HUES64 (cell line): ENCODE results near the gene MYBBP1A.

Experiments used
- H3K27ac ChIP-seq: 2 replicates; pipeline ENCODE4 v1.7.0; 2013; ENCODE audit warnings: low read depth, low read length, inconsistent platforms
- H3K27me3 ChIP-seq: 2 replicates; pipeline ENCODE4 v1.6.1; 2013; ENCODE audit warnings: mild to moderate bottlenecking, low read length; ENCODE audit not compliant: insufficient read depth
- H3K36me3 ChIP-seq: 2 replicates; pipeline ENCODE4 v1.6.1; 2013; ENCODE audit warnings: mild to moderate bottlenecking, low read length; ENCODE audit not compliant: insufficient read depth
- H3K4me1 ChIP-seq: 2 replicates; pipeline ENCODE4 v1.6.1; 2013; ENCODE audit warnings: mild to moderate bottlenecking, low read length, moderate library complexity; ENCODE audit not compliant: insufficient read depth
- H3K4me3 ChIP-seq: 2 replicates; pipeline ENCODE4 v1.5.1; 2013; ENCODE audit warnings: mild to moderate bottlenecking, low read length, moderate library complexity
- H3K9ac ChIP-seq: 2 replicates; pipeline ENCODE4 v1.6.1; 2013; ENCODE audit warnings: mild to moderate bottlenecking, low read depth, low read length
- H3K9me3 ChIP-seq: 2 replicates; pipeline ENCODE4 v1.6.1; 2013; ENCODE audit warnings: low read depth, low read length; ENCODE audit not compliant: insufficient read depth
- WGBS: fragments of 150-250, 120-280 bp; methylation state at CpG from one replicate; pipeline ENCODE4 v1.1.7; 2013; ENCODE audit warnings: missing lambda C conversion rate; 5-methylcytosine and 5-hydroxymethylcytosine counted together

MYBBP1A gene

DNA sequence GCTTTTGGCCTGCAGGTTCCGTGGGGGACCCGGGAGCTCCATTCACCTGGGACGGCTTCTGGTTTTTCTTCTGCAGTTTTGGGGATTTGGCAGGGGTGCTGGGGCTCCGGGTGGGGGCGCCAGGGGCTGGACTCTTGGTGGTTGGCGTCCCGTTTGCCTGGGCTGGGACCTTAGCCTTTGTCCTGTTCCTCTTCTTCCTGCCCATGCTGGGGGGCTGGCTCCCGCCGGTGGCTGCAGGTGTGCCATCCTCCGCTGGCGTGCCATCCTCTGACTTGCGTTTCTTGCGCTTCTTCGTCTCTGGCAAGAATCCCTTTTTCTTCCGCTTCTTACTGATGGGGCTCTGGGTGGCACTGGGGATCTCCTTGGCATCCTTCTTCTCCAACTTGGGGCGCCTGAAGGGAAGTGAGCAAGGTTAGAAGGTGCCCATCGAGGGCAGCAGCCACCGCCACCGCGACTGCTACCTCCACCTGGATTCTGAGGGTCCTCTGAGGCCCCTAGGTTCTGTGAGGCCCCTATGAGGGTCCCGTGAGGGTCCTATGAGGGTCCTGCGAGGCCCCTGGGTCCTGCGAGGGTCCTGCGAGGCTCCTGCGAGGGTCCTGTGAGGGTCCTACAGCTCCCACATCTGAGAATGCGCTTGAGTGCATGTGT, 15.5 kb downstream of the MYBBP1A start:
- Histone ChIP-seq H3K27ac (no peak overlapping the region), H3K4me1 (no peaks in the 10 kb centered on the region), H3K9me3 (no peaks in the 10 kb centered on the region), H3K27me3 (no peaks in the 10 kb centered on the region), H3K4me3 (no peak overlapping the region), H3K9ac (no peak overlapping the region), H3K36me3 (peaks cover 72% of the 10 kb centered on the region)
- 95% methylated on average over 26 of the region's 26 CpGs for WGBS

DNA sequence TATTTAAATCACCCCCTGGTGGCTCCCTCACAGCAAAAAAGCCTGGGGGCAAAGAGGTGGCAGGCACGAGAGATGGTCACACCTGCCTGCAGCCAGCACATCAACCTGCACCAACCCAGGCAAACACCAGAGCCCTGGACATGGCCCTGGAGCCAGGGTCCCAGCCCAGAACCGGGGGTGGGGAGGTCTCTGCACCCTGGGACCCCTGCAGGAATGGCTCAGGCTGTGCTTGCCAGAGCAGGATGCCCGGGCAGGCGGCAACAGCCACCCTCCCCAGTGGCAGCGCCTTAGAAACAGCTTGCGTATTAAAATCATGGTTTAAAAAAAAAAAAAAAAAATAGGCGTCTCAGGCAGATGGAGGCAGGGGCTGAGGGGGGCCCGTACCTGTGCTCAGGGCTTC, 16.2 kb downstream of the MYBBP1A start:
- H3K4me1 ChIP-seq: no peaks in the 10 kb centered on the region
- H3K9me3 ChIP-seq: no peaks in the 10 kb centered on the region
- H3K27me3 ChIP-seq: no peaks in the 10 kb centered on the region
- H3K4me3 ChIP-seq: no peak overlapping the region
- H3K9ac ChIP-seq: no peak overlapping the region
- H3K27ac ChIP-seq: no peak overlapping the region
- WGBS: 93% methylated on average over 8 of the region's 8 CpGs
- peaks cover 68% of the 10 kb centered on the region for H3K36me3 ChIP-seq

DNA sequence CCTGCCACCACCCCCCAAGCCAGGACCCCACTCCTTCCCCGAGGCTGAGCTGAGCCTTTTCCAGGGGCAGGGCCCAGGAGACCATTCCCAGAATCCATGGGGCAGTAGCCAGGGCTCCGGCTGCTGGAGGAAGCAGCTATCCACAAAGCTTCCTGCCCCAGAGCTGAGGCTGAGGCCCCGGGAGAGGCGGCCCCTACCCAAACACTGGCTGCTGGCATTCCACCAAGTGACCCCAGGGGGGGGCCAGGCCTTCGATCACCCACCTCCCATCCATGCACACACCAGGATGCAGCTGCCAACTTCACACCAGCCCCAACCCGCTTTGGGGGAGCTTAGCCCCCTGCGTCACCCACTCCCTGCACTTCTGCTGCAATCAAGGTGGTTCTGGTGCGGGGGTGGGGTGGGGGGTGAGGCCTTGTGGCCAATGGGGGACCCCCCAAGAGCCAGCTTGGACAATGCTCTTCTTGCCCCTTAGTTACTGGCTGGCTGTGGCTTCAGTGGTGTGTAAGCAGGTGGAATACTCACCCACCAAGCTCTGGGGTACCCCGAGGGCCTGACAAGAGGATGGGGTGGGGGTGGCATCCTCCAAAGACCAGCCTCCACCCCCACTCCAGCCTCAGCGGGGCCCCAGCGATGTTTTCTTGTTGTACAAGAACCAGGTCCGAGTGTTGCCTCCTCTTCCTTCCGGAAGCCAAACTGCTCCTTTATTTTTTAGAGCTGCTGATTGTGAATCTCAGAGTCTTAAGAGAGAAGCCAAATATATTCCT, 16.8 kb downstream of the MYBBP1A start:
- WGBS: 93% methylated on average over 13 of the region's 13 CpGs
- Histone ChIP-seq H3K9me3 (no peaks in the 10 kb centered on the region), H3K4me1 (no peaks in the 10 kb centered on the region), H3K4me3 (no peak overlapping the region), H3K27ac (no peak overlapping the region), H3K27me3 (0 out of 2 replicates have a peak, but pooled peaks cover under 1% of the 10 kb centered on the region), H3K36me3 (peaks cover 62% of the 10 kb centered on the region), H3K9ac (no peak overlapping the region)

DNA sequence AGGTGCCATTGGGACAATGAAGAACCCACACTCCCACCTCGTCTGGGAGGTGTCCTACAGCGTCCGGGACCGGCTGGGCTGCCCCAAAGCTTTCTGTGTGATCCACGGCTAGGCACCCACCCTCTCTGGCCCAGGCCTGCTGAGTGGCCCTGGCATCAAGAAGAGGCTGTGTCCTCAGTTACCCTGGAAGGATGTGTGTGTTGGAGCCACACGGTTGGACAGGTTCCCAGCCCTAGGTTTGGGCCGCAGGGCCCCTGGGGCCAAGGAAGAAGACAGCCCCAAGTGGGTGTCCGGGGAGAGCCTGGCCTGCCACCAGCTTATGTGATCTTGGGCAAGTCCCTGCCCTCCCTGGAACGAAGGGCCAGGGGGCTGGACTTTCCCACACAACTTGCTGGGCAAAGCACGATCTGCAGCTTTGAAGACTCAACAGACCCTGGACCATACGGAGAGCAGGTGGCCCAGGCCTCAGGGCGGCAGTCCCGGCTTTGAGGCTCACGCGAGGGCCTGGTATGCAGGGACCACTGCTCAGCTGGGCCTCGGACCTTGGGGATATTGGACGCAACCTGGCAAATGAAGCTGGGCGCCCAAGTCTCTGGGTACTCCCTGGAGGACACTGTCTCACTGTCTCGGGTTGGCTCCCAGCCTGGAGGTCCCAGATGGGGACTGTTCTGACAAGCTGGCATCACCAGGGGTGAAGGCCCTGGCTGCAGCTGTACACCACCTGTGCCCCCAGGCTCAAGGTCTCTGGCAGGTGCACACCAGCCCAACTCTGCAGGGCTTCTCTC, 17.5 kb downstream of the MYBBP1A start:
- Histone ChIP-seq H3K9me3 (no peaks in the 10 kb centered on the region), H3K27me3 (peaks cover 9% of the 10 kb centered on the region; the same call in 1 of the 2 replicates), H3K9ac (no peak overlapping the region), H3K4me1 (no peaks in the 10 kb centered on the region), H3K27ac (no peak overlapping the region), H3K4me3 (no peak overlapping the region), H3K36me3 (peaks cover 54% of the 10 kb centered on the region)
- WGBS: 93% methylated on average over 19 of the region's 19 CpGs

DNA sequence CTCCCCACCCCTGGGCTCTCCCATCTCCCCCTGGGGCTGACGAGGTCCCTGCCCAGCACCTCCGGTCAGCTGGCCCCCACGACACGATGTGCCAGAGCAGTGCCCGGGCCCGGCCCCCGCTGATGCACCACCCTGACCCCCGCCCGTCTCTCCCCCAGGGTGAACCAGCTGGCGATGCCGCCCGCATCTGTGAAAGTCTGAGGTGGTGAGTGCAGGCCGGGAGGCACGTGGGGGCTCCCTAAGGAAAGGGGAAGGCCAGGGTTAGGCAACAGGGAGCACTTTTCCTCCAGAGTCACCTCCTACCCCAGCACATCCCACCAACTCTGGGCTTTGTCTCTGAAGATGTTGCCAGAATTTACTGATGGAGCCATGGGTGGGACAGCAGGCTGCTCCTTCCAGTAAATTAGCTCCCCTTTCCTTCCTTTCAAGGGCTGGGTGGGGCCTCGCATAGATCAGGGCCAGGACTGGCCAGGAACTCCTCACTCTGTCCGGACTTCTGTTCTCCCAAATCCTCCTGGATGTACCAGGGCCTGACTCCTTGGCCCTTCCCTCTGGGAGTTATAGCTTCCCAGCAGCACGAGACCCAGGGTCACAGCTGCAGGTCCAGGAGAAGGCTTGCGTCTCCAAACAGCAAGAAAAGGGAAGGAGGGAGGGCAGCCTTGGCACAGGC, 18.3 kb downstream of the MYBBP1A start:
- H3K36me3 ChIP-seq: peaks cover 47% of the 10 kb centered on the region
- no peak overlapping the region for H3K27ac ChIP-seq
- H3K4me1 ChIP-seq: no peaks in the 10 kb centered on the region
- H3K4me3 ChIP-seq: 0 out of 2 replicates have a peak overlapping the region, but pooled peaks have one; percentile 9
- no peaks in the 10 kb centered on the region for H3K9me3 ChIP-seq
- H3K9ac ChIP-seq: no peak overlapping the region
- peaks cover 15% of the 10 kb centered on the region for H3K27me3 ChIP-seq
- 78% methylated on average over 16 of the region's 18 CpGs for WGBS

DNA sequence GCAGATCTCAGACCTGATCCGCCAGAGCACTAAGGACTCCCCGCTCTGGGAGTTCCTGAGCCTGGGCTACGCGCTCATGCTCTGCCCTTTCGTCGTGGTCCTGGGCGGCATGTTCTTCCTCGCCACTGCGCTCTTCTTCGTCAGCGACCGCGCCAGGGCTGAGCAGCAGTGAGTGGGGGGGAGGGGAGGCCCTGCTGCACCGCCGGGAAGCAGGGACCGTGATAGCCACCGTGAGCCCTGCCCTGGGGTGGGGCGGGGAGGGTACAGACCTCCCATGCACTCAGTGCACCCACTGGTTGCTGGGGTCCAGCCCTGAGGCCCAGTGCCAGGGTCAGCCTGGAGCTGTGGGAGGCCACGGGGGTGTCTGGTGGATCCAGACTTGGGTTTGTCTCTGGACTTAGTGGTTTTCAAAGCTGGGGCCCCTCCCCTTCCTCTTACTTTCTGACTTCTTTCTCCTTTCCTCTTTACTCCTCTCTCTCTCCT, 18.9 kb downstream of the MYBBP1A start:
- 31% methylated on average over 19 of the region's 19 CpGs for WGBS
- Histone ChIP-seq H3K4me1 (no peaks in the 10 kb centered on the region), H3K27ac (no peak overlapping the region)

DNA sequence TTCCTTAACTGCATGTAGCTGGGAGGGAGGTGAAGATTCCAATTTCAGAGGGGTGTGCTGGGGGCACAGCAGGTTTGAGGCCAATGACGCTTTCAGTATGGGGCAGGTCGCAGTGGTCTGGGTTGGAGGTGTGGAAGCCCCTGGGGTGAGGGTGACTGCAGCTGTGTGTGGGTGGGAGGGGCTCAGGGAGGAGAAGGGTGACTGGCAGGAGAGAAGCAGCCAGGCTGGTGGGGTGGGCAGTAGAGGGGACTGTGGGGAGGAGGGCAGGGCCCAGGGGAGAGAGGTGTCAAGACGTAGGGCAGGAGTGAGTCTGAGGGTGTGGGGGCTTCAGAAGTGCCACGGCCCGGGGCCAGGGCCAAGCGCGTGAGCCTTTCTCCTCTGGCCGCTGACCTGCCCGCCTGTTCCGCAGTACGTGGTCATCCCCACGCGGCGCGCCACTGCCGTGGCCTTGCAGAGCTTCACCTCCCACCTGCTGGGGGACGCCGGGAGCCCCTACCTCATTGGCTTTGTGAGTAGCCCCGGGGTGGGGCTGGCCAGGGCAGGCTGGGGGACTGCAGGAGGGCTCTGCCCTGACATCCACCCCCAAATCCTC, 19.4 kb downstream of the MYBBP1A start:
- H3K9ac ChIP-seq: peak overlapping the region; percentile 12; the same call in 1 of the 2 replicates
- peaks cover 25% of the 10 kb centered on the region for H3K27me3 ChIP-seq
- H3K9me3 ChIP-seq: no peaks in the 10 kb centered on the region
- H3K36me3 ChIP-seq: peaks cover 36% of the 10 kb centered on the region
- no peaks in the 10 kb centered on the region for H3K4me1 ChIP-seq
- 45% methylated on average over 19 of the region's 19 CpGs for WGBS
- peak overlapping the region; percentile 9; the same call in 1 of the 2 replicates for H3K4me3 ChIP-seq
- no peak overlapping the region for H3K27ac ChIP-seq

More for the DNA sequence above, 18.9 kb downstream of the MYBBP1A start:
- peaks cover 20% of the 10 kb centered on the region for H3K27me3 ChIP-seq
- H3K36me3 ChIP-seq: peaks cover 41% of the 10 kb centered on the region
- H3K9me3 ChIP-seq: no peaks in the 10 kb centered on the region
- H3K9ac ChIP-seq: peak overlapping the region; percentile 12; the same call in 1 of the 2 replicates
- peak overlapping the region; percentile 9; the same call in 1 of the 2 replicates for H3K4me3 ChIP-seq

DNA sequence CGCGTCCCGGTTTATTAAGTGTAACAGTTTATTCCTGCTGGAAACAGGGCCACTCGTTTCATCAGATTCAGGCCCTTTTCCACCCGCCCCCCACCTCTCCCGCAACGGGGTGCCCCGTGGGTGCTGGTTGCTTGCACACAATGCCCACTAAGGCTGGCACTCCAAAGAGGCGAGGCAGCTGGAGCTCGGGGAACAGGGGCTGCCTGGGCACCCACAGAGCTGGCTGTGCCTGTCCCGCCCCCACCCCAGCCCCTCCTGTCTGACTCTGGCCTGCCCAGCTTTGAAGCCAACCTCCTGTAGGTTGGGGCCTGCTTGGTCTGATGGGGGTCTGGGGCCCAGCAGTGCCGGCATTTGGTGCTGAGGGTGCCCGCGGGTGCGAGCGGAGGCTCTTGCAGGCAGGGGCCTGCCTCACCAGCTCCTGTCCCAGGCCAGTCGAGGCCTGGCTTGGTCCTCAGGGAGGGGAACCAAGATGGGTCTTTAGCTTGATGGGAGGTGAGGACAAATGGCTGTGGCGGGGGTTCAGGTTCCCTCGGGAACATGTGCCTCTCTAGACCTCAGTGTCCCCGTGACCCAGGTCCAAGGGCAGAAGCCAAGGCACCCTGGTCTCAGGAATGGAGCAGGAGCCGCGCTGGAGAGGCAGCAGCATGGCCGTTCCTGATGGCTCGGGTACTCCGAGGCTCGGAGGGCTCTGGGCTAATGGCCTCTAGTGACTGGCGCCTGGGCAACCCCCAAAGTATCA, 20.1 kb downstream of the MYBBP1A start:
- no peak overlapping the region for H3K4me3 ChIP-seq
- peaks cover 29% of the 10 kb centered on the region for H3K27me3 ChIP-seq
- 81% methylated on average over 27 of the region's 27 CpGs for WGBS
- H3K9ac ChIP-seq: no peak overlapping the region
- H3K36me3 ChIP-seq: peaks cover 29% of the 10 kb centered on the region
- H3K4me1 ChIP-seq: no peaks in the 10 kb centered on the region
- no peaks in the 10 kb centered on the region for H3K9me3 ChIP-seq
- H3K27ac ChIP-seq: no peak overlapping the region

DNA sequence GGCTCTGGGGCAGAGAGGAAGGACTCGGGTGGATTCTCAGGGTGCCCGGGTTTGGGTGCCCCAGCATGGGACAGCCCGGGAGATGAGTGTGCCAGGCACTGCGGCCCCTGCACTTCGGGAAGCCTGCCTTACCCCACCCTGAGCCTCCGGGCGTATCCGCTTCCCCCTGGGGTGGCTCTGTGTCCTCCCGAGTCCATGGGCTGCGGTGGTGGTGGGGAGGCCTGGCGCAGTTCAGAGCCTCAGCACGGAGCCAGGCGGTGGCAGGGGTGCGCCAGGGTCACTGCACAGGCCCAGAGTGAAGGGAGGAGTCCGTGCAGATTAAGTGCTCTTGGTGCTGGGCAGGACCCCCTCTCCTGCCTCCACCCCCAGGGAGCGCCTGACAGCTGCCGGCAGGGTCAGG, 20.7 kb downstream of the MYBBP1A start:
- Histone ChIP-seq H3K4me3 (no peak overlapping the region), H3K27me3 (peaks cover 33% of the 10 kb centered on the region), H3K27ac (no peak overlapping the region), H3K9ac (no peak overlapping the region), H3K36me3 (peaks cover 24% of the 10 kb centered on the region), H3K9me3 (no peaks in the 10 kb centered on the region), H3K4me1 (no peaks in the 10 kb centered on the region)
- WGBS: 84% methylated on average over 16 of the region's 17 CpGs
